ENCODE data around the gene GBP1. TPM values are rescaled to one million over a fixed set of nuclear protein-coding genes. Genes with fewer than 3 reads are reported as not detected.

Gene GBP1
- total and polyA plus RNA-seq, 2 donors (not counting 3 experiments of a cell fraction or from before 2014, with no cell fraction given): 11.6 to 28.0 TPM

- dilution Hi-C loops (cut with MboI; ENCODE audit: extremely low pct_ligation_motif_present, low sequenced_read_pairs): no loop called here
- Histone ChIP-seq H3K9me3 (replicated peaks; ENCODE audit: control insufficient read depth, insufficient read depth, low read length) (no peaks in the 10 kb centered on the region), H3K4me3 (replicated peaks in 1 of 3; ENCODE audit: insufficient read depth in 1 of 3, low read depth in 1 of 3, low read length in 3 of 3) (no peak overlapping the region), H2AFZ (ENCODE audit: low read depth, low read length) (no peak overlapping the region), H3K9ac (replicated peaks; ENCODE audit: extremely low read depth, insufficient read depth, low read length) (no peak overlapping the region), H3K27ac (ENCODE audit: insufficient read depth, low read depth, low read length) (no peak overlapping the region), H4K20me1 (replicated peaks; ENCODE audit: control insufficient read depth, extremely low read depth, insufficient read depth, low read length) (no peaks in the 10 kb centered on the region), H3K4me1 (ENCODE audit: control insufficient read depth, extremely low read depth, insufficient read depth, low read length) (no peaks in the 10 kb centered on the region), H3K27me3 (ENCODE audit: control insufficient read depth in 2 of 2, insufficient read depth in 2 of 2, low read length in 2 of 2) (no peaks in the 10 kb centered on the region), H3K79me2 (ENCODE audit: control insufficient read depth, insufficient read depth, low read length) (no peaks in the 10 kb centered on the region), H3K36me3 (ENCODE audit: control insufficient read depth in 2 of 2, extremely low read depth in 1 of 2, insufficient read depth in 2 of 2, low read length in 2 of 2) (no peaks in the 10 kb centered on the region), H3K4me2 (ENCODE audit: insufficient read depth, low read length) (no peak overlapping the region), H3K9me1 (replicated peaks; ENCODE audit: control insufficient read depth, extremely low read depth, insufficient read depth, low read length) (no peaks in the 10 kb centered on the region)
- TF ChIP-seq CTCF (IDR thresholded peaks at IDR 0.05; ENCODE audit: extremely low read depth in 1 of 2, insufficient read depth in 1 of 2, low read depth in 1 of 2, low read length in 2 of 2) (no peak), JUN (IDR thresholded peaks at IDR 0.05; ENCODE audit: borderline replicate concordance, insufficient read depth, insufficient read length, low read depth) (no peak), GATA2 (IDR thresholded peaks at IDR 0.05; ENCODE audit: insufficient read depth, insufficient read length, low read depth, low read length) (no peak), FOS (IDR thresholded peaks at IDR 0.05; ENCODE audit: borderline replicate concordance, insufficient read depth, low read length) (no peak), MYC (IDR thresholded peaks at IDR 0.05; ENCODE audit: low read depth, low read length) (no peak), POLR2A (IDR thresholded peaks at IDR 0.05; ENCODE audit: low read depth, low read length) (no peak), MAX (IDR thresholded peaks at IDR 0.05; ENCODE audit: insufficient read depth, insufficient read length) (no peak)
- DNase-seq (ENCODE audit: low read depth, low spot score) (no peak), FAIRE-seq (no peak)
- intact Hi-C loops (cut with micrococcal nuclease): no loop called here
- ChIA-PET CTCF (interaction anchor here (1.1 to 1.5 kb wide), 3 partner anchors 8 to 43 kb away, joined by 3 to 4 read pairs (median 3); partner anchors contain the start of gene GBP3), POLR2A (no interaction called here)
- no TSS peak for BruUV-seq (replicated peaks)
Measured at GRCh38 chr1:89042491-89042890, 22.5 kb downstream of the GBP1 start.

All from endothelial cell of umbilical vein (primary cell).